ENCODE results near the gene NFATC2. TPM values are rescaled to one million over a fixed set of nuclear protein-coding genes. Genes with fewer than 3 reads are reported as not detected.
"Not testable (repeated sequence)": the region's sequence is repeated elsewhere in the genome, so short reads cannot be mapped to it uniquely, and the experiment has no call there.

The NFATC2 gene
- total RNA-seq, 1 donor from 2014 or later, result 2.7 TPM

DNA sequence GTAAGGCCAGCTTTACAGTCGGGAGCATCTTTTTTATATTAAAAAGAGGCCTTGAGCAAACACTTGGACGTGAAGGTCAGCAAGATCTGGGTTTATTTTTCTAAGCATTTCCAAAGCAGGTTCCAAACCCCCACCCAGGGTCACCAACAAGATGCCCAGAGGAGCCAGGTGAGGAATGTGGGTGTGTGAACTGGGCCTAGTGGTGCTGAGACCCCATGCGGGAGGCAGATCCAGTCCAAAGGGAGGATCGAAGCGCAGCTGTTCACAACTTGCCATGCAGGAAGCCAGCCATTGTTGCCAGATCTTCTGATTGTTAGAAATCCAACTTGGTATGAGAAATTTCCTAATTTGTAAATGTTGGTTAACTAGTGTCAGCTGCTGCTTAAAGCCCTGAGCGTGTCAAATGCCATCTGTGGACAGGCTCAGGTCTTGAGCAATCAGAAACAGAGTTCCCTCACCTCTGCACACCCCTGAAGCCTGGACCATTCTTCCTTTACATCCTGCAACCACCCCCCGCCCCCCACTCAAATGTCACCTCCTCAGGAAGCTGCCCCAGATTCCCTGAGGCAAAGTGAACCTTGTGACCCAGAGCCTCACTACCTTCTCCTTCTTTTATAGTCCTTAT lies 46.5 kb downstream of the NFATC2 start:
- DNase-seq (ENCODE audit: low read depth in 2 of 2), result no peak

DNA sequence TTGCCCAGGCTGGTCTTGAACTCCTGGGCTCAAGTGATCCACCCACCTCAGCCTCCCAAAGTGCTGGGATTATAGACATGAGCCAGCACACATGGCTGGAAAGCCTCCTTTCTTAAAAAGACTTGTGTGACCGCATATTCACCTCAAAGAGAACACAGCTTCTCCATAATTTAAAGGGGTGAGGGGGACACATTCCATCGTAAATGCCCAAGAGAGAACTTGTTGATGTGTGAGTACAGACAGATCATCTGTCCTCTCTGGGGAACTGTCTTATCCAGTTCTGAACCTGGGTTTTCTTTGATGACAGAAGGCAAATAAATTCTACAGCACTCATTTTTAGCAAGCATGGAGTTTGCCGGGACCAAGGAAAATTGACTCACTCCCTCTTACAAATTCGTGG lies 47.2 kb downstream of the NFATC2 start:
- no peak for DNase-seq (ENCODE audit: low read depth in 2 of 2)

GRCh38 chr20:51494241-51495110 lies 48.0 kb downstream of the NFATC2 start:
- no peak for DNase-seq (ENCODE audit: low read depth in 2 of 2)

- no peak for DNase-seq (ENCODE audit: low read depth in 2 of 2)
Observed at GRCh38 chr20:51493346-51493791, 49.1 kb downstream of the NFATC2 start.

DNA sequence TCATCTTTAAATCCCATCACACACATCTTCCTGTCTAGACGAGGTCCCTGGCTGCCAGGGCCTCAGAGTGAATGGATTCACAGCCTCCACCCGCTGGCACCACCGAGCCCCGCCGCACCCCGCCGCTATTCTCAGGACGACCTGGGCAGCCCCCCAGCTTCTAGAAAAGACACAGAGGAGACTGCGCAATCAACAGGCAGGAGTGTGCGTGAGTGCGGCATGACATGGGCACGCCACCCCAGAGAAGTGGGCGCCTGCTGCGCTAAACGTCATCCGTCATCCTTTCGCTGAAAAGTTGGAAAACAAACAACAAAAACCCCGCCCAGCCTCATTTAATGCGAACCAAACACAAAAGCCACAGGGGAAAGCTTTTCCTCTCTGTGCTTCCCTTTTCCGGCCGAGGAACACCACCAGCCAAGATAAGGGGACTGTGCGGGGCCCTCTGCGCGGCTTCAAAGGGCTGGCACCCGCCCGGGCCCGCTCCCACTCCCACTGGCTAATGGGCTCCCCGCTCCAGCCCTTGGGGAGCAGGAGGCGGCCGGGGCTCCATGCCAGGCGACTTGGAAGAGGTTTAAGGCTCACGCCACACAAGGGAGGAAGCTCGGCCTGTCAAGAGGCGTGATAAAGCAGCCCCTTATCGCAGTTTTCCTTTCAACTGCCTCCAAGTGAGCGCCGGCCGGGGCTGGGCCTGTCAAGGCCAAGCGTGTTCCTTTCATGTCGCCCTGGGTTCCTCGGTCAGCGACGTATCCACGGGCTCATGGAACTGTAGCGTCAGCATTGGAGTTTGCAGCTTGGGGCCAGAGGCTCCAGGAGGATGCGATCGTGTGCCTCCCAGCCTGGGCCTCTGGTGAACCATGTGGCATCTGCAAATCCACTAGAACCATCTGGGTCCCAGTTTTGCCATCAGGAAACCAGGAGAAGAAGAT lies 50.1 kb downstream of the NFATC2 start:
- DNase-seq (ENCODE audit: low read depth in 2 of 2), result peak; percentile 16 to 87

GRCh38 chr20:51491393-51491792 lies 51.1 kb downstream of the NFATC2 start:
- no peak for DNase-seq (ENCODE audit: low read depth in 2 of 2)

DNA sequence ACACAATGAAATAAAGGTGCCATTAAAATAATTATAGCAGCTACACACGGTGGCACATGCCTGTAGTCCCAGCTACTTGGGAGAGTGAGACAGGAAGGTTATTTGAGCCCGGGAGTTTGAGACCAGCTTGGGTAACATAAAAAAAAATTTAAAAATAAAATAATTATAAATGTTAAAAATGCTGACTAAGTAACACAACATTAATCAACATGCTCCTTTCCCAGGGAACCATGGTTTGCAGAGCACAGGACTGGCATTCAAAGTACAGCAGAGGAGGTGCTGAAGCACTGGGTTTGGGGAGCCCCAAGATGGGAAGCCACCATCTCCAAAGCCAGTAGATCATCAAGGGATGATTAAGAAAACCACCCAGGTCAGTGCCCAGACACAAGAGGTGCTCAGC lies 51.9 kb downstream of the NFATC2 start:
- DNase-seq (ENCODE audit: low read depth in 2 of 2), result no peak

GRCh38 chr20:51489611-51490010 lies 52.9 kb downstream of the NFATC2 start:
- no peak for DNase-seq (ENCODE audit: low read depth in 2 of 2)

GRCh38 chr20:51488331-51488730 lies 54.2 kb downstream of the NFATC2 start:
- DNase-seq (ENCODE audit: low read depth in 2 of 2), result no peak

- peak; percentile 40 to 90 for DNase-seq (ENCODE audit: low read depth in 2 of 2)
Observed at GRCh38 chr20:51487565-51488268, 54.8 kb downstream of the NFATC2 start.

DNA sequence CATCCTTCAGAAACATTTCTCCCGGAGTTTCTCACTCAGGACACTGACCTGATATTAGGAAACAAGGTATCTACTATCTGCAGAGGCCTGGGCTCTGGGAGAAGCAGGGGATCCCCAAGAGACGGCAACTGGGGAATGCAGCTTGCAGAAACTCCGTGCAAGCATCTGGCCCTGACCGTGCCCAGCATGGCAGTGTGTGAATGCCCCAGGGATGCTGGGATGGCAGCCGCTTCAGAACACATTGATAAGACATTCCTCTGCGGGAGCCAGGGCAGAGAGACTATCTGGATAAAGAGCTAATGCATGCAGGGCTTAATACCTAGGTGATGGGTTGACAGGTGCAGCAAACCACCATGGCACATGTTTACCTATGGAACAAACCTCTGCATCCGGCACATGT lies 55.4 kb downstream of the NFATC2 start:
- no peak for DNase-seq (ENCODE audit: low read depth in 2 of 2)

GRCh38 chr20:51486197-51487005 lies 56.1 kb downstream of the NFATC2 start:
- no peak for DNase-seq (ENCODE audit: low read depth in 2 of 2)

DNA sequence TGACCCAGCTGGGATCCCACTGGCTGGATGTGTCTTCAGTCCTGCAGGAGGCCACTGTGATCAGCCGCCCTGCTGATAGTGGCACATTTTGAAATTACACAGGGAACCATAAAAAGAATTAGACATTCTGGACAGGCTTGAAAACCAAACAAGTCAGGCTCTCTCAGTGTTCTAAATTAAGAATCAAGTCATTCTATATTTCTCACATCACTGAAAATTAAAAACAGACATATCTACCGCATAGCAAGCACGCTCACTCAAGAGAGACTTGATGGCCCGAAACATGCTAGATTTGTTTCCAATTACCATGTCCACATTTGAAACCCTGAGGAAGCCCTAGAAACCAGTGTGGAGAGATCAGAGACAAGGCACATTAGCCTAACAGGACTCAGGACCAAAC lies 57.7 kb downstream of the NFATC2 start:
- no peak for DNase-seq (ENCODE audit: low read depth in 2 of 2)

DNA sequence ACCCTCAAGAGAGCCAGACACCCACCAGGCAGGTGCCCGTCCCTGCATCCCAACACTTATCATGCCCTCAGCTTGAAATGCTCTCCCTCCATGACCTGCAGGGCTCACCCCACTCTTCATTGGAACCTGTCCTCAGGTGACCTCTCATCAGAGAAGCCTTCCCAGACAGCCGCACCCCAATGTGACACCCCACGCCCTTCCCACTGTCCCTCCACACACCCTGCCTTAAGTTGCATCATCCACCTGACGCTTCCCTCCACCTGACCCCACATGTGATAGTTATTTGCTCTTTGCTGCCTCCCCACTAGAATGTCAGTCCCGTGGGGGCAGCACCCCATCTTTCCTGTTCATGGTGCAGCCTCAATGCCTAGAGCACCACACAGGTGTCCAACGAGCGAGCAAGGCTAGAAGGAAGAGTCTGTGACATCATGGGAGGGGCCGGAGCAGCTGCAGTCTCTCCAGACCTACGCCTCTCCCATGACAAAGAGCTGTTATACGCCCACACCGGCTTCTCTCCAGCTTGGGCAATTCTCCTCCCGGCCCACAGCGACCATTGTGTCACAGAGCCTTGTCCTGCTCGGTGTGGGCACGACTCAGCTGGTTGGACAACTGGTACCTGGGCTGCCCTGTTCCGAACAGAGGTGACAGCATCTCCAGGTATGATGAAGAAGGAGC lies 58.2 kb downstream of the NFATC2 start:
- DNase-seq (ENCODE audit: low read depth in 2 of 2), result no peak

DNA sequence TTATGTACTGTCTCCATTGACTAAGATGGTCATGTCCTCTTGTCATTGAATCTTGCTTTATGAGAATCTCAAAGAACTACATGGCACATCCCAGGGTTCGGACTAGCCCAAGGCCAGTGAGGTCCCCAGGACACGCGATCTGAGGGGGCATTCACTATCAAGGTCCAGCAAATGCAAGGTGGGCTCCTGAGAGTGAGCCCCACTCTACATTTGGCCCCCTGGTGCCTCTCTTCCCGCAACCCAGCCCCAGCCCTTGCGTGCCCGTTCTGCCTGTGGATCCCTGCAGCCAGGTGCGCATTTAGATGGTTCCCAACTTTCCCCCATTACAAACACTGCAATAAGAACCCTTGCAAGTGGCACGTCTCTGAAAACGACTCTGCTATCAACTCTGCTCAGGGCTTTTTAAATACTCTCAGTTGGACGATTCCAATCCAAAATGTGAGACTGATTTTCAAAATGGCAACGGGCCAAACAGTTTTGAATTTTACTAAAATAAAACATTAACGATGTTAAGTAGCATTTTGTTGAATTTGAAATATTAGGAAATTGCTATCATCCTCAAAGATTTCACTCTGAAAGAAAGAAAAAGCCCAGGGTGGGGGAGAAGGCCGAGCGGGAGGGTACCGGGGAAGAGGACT lies 59.6 kb downstream of the NFATC2 start:
- DNase-seq (ENCODE audit: low read depth in 2 of 2), result no peak

DNA sequence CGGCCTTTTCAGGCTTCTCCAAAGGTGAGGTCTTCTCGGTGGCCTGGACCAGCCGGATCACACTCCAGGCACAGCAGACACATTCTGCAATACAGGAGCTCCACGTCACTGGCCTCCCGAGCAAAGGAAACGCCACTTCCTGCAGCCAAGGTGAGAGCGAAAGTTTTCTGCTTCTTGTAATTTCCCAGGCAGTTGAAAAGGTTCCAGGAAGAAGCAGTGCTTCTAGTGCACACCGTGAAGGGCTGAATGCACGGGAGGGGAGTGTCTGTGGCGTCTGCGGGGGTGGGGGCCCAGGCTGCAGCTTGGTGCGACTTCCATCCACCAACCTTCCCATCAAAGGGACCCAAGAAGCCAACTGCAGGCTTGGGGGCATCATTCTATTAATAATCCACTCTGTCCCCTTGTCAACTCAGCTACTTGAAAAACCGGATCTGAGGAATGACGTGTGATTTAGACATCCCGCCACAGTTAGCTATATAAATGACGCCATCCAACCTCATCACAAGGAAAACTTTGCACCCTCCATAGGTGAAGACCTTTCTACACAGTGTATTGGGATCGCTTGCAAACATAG lies 61.1 kb downstream of the NFATC2 start:
- peak in 1 of 2 donors; percentile 28 for DNase-seq (ENCODE audit: low read depth in 2 of 2)

DNA sequence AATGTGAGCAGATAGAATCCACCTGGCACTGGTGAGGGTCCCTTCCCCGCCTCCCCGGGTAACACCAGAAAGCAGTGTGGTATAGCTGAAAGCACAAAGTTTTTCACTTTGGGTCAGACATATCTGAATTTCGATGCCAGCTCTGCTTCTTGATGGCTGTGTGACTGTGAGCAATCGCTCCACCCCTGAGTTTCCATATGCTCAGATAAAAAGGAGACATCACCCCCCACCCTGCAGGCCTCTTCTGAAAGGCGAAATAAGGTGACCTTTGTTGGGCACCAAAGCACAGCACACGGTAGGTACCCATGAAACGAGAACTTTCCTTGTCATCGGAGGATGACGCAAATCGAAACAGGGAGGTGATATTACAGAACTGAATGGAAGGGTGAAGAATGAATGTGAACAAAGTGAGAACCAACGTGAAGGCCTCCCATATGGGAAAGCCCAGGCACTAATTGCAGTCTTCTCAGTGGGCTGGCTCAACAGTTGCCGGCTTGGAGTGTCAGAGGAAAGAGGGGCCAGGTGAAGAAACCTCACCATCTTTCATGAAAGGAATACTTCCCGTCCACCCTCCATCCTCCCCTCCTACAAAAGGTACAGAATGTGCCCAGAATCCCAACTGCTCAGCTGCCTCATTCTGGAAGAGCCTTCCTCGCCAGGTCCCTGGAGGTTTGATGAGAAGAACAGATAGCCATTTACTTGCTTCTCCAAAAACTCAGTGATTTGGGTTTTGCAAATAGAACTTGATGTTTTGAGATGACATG lies 61.8 kb downstream of the NFATC2 start:
- DNase-seq (ENCODE audit: low read depth in 2 of 2), result no peak

DNA sequence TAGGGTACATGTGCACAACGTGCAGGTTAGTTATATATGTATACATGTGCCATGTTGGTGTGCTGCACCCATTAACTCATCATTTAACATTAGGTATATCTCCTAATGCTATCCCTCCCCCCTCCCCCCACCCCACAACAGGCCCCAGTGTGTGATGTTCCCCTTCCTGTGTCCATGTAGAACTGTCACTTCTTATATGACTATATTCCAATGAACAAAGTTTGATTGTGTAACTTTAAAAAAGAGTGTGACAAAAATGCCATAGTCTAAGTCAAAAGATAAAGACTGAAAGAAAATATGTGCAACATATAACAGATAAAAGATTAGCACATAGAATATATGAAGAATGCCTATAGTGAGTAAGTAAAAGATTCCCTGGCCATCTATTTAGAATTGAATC lies 66.4 kb downstream of the NFATC2 start:
- not testable (repeated sequence) for DNase-seq (ENCODE audit: low read depth in 2 of 2)

Data from dermis microvascular lymphatic vessel endothelial cell (primary cell).